Left lobe of liver (tissue), 2 donors: ENCODE results near the gene GPBP1L1. TPM values are rescaled to one million over a fixed set of nuclear protein-coding genes. Genes with fewer than 3 reads are reported as not detected.

Source experiments
- ATAC-seq: fragments of 200-7000 bp; cut with Tn5 transposase; one replicate; pipeline ENCODE4 v1.9.1; 2020; ENCODE audit warnings: mild to moderate bottlenecking, moderate library complexity
- DNase-seq: peaks from one replicate; pipeline ENCODE4 v3.0.0-alpha.2; 2020; ENCODE audit warnings: low spot score
- total RNA-seq: library from RNA; stranded (reverse); gene quantifications from one replicate; pipeline ENCODE4 v1.2.1, GENCODE V29; 2021
- donor health status: DM: no; HTN: no; CAD: no; lungs with moderate emphysema.
- donor health status: DM: no; HTN: yes; CAD: no.

The GPBP1L1 gene
- total RNA-seq, 1 donor from 2014 or later, result 76.2 TPM

- ATAC-seq, result no peak
- no peak for DNase-seq
These were observed 43.0 kb downstream of the GPBP1L1 start for GRCh38 chr1:45643321-45643720.

- peak; percentile 56 for ATAC-seq
- no peak for DNase-seq
These were observed 46.0 kb downstream of the GPBP1L1 start for GRCh38 chr1:45640293-45640692.

- no peak for DNase-seq
- no peak for ATAC-seq
These were observed 51.1 kb downstream of the GPBP1L1 start for GRCh38 chr1:45635211-45635610.

DNA sequence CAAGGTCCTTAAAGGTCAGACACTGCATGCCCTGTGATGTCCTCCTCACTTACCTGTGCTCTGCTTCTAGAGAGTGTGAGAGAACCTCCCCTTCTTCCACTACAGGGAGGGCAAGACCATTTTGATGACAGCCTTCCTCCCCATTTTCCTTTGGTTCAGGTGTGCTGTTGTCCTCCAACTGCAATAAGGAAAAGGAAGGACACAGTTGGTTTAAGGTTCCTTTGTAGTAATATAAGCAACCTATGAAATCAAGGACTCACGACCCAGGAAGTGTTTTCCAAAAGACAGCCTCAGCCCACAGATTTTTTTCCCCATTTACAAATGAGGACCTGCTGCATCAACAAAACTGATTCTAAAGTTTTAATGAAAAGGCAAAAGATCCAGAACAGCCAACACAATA is 55.9 kb downstream of the GPBP1L1 start:
- ATAC-seq, result no peak

GRCh38 chr1:45629035-45629434 is 57.3 kb downstream of the GPBP1L1 start:
- DNase-seq (no peak), ATAC-seq (peak; percentile 44)

More for the DNA sequence above, 55.9 kb downstream of the GPBP1L1 start:
- DNase-seq, result no peak

GRCh38 chr1:45623972-45624371 is 62.4 kb downstream of the GPBP1L1 start, which contains the start of gene CCDC17:
TSS of gene CCDC17 (minus strand) at chr1:45624054. CDS start at chr1:45623909, 145 bp downstream.
- DNase-seq, result no peak

DNA sequence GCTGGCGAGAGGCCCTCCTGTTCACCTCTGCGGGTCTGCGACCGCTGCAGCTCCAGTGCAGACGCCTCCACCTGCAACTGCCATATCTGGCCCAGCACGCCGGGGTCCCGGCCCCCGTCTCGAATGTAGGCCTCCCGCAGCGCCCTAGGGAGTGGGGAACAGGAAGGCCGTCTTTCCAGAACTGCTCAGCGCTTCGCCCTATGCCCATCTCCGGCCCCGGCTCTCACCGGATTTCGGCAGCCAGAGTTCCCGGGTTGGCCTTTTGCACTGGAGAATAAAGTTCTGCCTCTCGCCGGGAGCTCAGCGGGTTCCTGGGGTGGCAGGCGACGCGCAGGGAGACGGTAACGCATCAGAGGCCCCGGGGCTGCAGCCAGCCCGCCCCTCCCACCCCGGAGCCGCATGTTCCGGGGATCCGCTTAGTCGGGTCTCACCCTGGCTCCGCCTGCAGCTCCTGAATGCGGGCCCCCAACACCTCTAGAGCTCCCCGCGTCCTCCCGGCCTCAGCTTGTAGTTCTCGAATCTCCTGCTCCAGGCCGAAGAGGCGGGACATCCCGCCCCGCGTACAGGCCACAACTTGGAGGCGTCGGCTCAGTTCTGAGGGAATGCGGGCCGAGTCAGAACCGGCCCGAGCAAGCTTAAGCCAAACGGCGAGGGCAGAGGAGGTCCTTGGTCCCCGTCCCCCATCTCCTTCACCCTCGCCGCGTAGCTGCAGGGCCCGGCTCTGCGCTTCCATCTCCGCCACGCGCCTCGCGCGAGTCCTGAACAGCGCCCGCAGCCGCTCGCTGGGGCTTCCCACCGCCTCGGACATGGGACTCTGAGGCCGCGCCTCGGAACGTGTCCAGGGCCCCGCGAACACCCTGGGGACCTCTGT is 63.6 kb downstream of the GPBP1L1 start:
- peak; percentile 25 for ATAC-seq
- no peak for DNase-seq

More at GRCh38 chr1:45623972-45624371, 62.4 kb downstream of the GPBP1L1 start, which contains the start of gene CCDC17:
- ATAC-seq, result no peak

DNA sequence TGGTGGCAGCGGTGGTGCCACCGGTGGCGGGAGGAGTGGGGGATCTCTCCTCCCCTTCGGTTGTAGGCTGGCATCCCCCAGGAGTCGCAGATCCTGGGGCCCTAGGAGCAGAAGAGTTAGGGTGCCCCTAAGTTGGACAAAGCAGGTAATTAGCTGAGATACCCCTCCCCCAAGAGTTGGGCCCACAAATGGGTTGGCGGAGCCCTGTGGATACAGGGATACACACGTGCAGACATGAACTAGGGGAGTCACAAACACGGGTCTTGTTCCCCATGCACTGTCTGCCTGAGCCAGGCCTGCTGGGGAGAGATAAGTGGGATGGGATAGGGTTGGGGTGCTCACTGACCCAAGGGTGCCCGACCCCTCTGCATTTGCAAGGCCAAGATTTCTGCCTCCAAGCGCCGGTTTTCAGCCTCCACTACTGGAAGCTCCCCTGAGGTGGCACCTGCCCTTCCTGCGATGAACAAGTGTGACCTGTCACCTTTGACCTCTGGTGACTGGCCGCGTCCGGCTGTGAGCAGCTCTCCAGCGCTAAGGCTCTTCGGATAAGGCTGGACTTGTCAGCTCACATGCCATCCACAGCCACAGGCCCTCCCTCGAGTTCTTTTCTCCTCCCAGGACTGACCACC is 64.3 kb downstream of the GPBP1L1 start:
- ATAC-seq, result peak; percentile 76
- DNase-seq, result peak; percentile 58

DNA sequence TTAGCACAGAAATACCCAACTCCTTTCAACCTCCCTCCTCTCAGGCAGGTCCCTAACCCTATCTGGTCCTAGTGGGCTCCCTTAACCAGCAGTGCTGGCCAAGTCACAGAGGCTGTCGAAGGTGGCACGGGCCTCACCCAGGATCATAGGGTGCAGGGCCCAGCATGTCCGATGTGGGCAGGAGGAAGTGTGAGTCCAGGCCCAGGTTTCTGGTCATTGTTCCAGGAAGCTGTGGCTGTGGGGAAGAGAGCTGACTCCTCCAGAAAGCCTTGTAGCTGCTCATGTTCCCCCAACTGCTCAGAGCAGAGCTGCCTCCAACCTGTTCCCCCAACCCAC is 64.9 kb downstream of the GPBP1L1 start:
- no peak for DNase-seq
- ATAC-seq, result peak; percentile 14

DNA sequence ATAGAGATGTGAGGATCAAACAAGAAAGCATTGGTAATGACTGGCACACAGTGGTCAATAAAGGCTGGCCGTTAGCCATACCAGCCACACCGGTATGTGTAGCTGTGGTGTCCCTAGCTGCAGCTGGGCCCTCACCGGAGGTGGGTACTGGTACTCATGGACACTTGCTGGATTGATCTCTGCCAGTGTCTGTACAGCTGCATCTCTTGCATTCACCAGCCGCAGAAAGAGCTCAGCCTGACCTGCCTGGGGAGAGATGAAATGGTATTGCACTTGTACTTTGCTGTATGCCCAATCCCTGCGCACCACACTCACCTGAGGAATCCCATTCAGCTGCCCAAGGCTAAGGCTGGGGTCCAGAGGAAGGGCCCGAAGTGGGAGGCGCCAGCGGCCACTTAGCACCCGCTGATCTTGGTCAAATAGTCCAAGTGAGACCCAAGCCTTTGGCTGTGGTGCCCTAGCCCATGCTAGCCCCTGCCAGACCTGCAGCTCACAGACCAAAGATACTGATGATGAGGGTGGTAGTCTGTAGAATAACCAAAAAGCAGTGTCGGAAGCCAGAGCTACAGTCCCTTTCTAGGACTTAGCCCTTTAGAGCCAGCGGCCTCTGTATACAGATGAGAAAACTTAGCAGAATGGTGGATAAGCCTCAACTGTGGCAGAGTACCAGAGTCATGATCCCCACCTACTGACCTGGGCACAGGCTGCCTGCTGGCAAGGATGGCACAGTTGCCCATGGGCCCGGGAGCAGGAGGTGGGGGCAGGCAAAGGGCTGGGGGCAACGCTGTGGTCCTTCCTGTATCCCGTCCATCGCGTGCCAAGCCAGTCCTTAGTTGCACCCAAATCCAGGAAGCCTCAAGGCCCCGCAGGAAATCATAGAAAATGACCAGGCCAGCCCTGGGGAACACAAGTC is 65.5 kb downstream of the GPBP1L1 start:
- peak; percentile 11 for ATAC-seq
- no peak for DNase-seq

- ATAC-seq, result no peak
These were observed 67.0 kb downstream of the GPBP1L1 start for GRCh38 chr1:45619149-45619921.

DNA sequence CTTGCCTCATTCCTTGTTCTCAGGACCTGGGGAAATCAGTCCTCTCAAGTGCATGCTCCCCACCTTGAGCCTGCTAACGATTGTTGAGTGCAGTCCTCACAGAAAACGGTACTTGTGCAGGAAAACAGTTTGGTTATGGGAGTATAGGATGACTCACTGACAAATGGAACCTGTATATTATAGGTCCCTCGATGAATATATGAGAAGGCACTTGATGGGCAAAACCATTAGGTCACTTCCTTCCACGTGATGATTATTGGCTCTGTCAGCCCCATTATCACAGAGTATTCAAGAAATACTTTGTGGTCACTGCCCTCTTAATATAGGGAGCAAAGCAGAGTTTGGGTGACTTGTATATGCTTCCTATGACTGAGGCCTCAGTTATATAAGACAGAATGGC is 68.7 kb downstream of the GPBP1L1 start:
- no peak for ATAC-seq
- no peak for DNase-seq

More at GRCh38 chr1:45619149-45619921, 67.0 kb downstream of the GPBP1L1 start:
- DNase-seq, result no peak

- ATAC-seq, result no peak
- no peak for DNase-seq
These were observed 70.4 kb downstream of the GPBP1L1 start for GRCh38 chr1:45615885-45616284.

- ATAC-seq (no peak), DNase-seq (no peak)
These were observed 73.3 kb downstream of the GPBP1L1 start for GRCh38 chr1:45612941-45613579.

DNA sequence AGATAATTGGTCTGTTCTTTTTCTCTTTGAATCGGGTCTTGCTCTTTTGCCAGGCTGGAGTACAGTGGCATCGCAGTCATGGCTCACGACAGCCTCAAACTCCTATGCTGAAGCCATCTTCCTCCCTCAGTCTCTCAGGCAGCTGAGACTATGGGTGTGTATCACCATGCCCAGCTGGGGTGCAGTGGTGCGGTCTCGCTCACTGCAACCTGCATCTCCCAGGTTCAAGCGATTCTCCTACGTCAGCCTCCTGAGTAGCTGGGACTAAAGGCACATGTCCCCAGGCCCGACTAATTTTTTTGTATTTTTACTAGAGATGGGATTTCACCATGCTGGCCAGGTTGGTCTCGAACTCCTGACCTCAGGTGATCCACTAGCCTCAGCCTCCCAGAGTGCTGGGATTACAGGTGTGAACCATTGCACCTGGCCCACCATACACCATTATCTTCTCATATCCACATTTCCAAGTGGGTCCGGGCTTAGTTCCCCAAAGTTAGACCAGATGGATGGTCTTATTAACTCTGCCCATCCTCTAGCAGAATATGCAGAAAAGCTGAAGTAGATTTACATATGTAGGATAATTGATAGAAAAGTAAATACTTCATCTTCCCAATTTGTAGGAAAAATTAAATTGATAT is 75.6 kb downstream of the GPBP1L1 start:
- ATAC-seq (no peak), DNase-seq (no peak)

DNA sequence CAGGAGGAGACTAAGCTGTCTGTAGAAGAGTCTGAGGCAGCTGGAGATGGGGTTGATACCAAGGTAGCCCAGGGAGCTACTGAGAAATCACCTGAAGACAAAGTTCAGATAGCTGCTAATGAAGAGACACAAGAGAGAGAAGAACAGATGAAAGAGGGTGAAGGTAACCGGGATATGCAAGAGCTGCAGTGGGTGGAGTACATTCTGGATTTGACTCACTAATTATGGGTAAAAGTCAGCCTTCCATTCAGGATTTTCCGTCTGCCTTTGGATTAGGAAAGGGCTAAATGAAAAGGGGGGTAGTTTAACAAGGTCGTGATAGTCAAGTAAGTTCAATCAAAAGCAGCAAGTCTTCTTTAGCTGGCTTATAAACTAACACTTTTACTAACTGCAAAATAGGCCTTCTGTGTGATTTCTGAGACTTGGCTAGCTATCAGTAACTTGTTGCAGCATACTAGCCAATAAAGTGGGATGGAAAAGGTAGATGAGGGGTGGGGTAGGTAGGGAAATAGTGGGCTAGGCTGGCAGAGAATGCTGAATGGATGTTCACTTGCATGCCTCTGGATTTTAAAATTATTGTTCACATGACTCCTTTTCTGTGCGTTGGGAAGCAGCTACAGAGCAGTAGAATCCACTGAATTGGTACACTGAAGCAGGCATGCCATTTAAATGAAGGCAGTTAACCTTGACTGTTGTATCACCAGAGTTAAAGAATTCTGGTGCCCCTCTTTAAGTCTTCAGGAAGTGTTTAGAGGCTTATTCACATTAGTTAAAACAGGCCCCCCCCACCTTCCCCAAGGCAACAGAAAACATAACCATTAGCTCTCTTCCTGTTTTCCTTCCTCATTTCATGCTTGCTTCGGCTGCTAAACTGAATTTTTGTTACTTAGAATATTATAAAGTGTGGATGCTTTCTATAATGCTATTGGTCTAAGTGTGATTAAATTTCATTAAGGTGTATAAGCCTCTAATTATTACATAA is 77.9 kb downstream of the GPBP1L1 start:
- no peak for ATAC-seq
- no peak for DNase-seq

DNA sequence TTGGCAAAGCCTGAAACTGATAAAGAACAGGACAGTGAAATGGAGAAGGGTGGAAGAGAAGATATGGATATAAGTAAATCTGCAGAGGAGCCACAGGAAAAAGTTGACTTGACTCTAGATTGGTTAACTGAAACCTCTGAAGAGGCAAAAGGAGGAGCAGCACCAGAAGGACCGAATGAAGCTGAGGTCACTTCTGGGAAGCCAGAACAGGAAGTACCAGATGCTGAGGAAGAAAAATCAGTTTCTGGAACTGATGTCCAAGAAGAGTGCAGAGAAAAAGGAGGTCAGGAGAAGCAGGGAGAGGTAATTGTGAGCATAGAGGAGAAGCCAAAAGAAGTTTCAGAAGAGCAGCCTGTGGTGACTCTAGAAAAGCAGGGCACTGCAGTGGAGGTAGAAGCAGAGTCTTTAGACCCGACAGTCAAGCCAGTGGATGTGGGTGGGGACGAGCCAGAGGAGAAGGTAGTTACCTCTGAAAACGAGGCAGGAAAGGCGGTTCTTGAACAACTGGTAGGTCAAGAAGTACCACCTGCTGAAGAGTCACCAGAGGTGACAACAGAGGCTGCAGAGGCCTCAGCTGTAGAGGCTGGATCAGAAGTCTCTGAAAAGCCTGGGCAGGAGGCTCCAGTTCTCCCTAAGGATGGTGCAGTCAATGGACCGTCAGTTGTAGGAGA is 78.8 kb downstream of the GPBP1L1 start:
- DNase-seq (no peak), ATAC-seq (no peak)

- DNase-seq (no peak), ATAC-seq (no peak)
These were observed 82.1 kb downstream of the GPBP1L1 start for GRCh38 chr1:45604239-45604638.
